Measurements from ENCODE around the gene DCPS.

The DCPS gene

GRCh38 chr11:126394036-126394435, 90.2 kb downstream of the DCPS start:
- no peak for TF ChIP-seq EGR1 (IDR thresholded peaks at IDR 0.05)
- TF ChIP-seq MAX (IDR thresholded peaks at IDR 0.05) = no peak
- no peak for TF ChIP-seq NFIC (IDR thresholded peaks at IDR 0.05)
- TF ChIP-seq TEAD4 (IDR thresholded peaks at IDR 0.05) = no peak
- no peak for TF ChIP-seq YY1 (IDR thresholded peaks at IDR 0.05; ENCODE audit: low read depth)
- no peak for TF ChIP-seq TAF1 (IDR thresholded peaks at IDR 0.05; ENCODE audit: low read depth)
- TF ChIP-seq CREB1 (IDR thresholded peaks at IDR 0.05; ENCODE audit: low read depth) = no peak
- TF ChIP-seq REST (IDR thresholded peaks at IDR 0.05; ENCODE audit: low read depth) = no peak
- no peak for TF ChIP-seq CEBPB (IDR thresholded peaks at IDR 0.05)
- no peak for TF ChIP-seq USF1 (IDR thresholded peaks at IDR 0.05)
- no peak for TF ChIP-seq RAD21 (IDR thresholded peaks at IDR 0.05; ENCODE audit: low read depth)
- TF ChIP-seq ZBTB7A (IDR thresholded peaks at IDR 0.05; ENCODE audit: low read depth) = no peak

All from Ishikawa (cell line).